Colon (tissue), 2 donors: ENCODE results near the gene SSR2.
"Not testable (repeated sequence)": the region's sequence is repeated elsewhere in the genome, so short reads cannot be mapped to it uniquely, and the experiment has no call there.

Experiments
- FAIRE-seq: peaks from 2 replicates; lab custom pipeline; 2012; peaks lifted over from hg19 to GRCh38; lab: Jason Lieb, UNC
- donor health status: control.
- donor health status: control.

SSR2 gene

DNA sequence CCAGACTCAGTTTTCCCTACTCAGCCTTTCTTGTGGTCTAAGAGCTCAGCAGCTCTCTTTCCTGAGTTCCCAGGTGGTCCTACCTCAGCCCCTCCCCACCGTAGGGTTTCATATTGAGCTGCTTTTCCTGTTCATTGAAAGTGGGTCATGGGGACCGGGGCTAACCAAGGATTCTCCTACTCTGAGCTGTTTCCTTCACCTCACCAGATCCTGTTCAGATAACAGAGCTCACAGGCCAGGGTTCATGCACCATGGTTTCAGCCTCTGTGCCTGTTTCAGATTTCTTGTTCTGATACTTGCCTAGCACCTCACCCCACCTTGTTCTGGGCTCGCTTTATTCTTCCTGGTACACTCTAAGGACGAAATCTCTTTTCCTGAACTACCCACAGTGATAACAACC is 24.3 kb upstream of the SSR2 start:
- FAIRE-seq = no peak

GRCh38 chr1:156042828-156043227 is 22.1 kb upstream of the SSR2 start:
- no peak for FAIRE-seq

DNA sequence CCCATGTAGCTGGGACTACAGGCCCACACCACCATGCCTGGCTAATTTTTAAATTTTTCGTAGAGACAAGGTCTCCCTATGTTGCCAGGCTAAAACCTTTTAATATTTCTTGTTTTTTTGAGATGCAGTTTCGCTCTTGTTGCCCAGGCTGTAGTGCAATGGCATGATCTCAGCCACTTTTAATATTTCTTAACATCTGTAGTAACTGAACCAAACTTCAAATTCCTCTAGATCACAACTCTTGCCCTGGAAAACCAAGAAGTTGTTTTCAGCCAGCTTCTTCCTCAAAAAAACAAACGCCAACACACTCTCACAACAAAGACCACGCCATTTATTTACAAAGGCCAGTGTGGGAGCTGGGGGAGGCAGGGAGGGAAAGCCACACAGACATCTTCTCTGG is 14.2 kb upstream of the SSR2 start:
- FAIRE-seq = not testable (repeated sequence)

DNA sequence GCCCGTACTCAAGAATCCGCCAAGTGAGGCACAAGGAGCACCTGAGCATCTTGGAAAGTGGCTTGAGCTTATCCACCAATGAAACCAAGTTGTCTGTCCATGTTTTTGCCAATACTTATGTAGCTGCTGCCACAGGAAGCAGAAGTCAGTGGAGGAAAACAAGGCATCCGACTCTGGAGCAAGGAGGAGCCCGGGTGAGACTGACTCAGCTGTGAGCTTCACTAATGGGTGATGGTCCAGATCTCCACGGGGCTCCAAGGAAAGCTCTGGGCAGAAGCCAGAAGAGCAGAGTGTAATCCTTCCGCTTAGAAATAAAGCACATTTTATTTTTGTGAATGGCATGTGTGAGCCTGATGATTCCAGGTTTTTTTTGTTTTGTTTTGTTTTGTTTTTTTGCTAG is 12.3 kb upstream of the SSR2 start:
- FAIRE-seq = no peak

GRCh38 chr1:156026588-156026987 is 5.8 kb upstream of the SSR2 start:
- FAIRE-seq = no peak

- no peak for FAIRE-seq
Measured at GRCh38 chr1:156025876-156026275, 5.1 kb upstream of the SSR2 start.

- no peak for FAIRE-seq
Measured at GRCh38 chr1:156024801-156025200, 4.0 kb upstream of the SSR2 start.

DNA sequence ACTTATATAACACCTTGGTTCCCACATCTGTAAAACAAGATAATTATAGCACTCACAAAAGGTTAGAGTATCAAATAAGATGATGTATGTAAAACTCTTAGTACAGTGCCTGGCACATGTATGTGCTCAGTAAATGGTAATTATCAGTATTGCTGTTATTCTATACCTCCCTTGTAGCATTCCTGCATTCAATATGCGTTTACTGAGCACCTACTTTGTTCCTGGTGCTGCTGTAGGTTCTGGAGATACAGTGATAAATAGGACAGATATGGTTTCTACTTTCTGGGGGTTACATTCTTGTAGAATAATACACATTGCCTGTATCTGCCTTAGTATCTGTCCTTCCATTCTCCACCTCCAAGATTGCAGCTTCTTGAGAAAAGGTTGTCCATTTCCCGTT is 1.2 kb upstream of the SSR2 start:
- no peak for FAIRE-seq

GRCh38 chr1:156021093-156021428 is 310 bp upstream of the SSR2 start:
- no peak for FAIRE-seq

DNA sequence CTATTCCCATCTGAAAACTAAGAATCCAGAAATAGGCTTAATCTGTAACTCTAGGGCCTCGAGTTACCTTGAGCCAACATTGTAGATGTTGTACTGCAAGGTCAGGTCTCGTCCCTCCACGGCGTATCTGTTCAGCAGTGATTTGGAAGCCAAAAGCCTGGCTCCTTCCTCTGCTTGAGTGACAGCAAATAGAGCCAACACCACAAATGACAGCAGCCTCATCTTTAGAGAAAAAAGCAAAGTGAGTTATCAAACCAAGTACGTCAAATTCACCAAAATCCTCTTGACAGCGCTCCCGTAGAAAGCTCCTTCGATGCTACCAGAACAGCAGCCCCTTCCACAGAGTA is 832 bp downstream of the SSR2 start:
- no peak for FAIRE-seq

GRCh38 chr1:156014829-156015228 is 5.9 kb downstream of the SSR2 start:
- FAIRE-seq = no peak

- FAIRE-seq = no peak
Measured at GRCh38 chr1:156012051-156012817, 8.5 kb downstream of the SSR2 start.

DNA sequence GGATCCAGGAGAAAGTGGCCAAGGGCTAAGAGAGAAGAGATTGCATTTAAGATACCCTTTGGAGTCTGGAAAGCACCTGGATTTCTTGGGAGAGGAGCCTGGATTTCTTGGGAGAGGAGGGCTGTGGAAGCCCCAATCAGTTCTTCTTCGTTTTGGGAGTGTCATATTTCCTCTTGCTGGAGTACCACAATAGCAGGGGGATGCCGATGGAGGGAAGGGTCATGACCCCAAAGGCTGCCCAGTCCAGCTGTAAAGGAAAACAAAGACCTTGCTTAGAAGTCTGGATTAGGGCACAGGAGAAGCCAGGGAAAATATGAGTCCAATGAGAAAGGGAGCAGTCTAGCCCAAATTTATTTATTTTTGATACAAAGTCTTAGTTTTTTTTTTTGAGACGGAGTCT is 11.3 kb downstream of the SSR2 start:
- FAIRE-seq = no peak

DNA sequence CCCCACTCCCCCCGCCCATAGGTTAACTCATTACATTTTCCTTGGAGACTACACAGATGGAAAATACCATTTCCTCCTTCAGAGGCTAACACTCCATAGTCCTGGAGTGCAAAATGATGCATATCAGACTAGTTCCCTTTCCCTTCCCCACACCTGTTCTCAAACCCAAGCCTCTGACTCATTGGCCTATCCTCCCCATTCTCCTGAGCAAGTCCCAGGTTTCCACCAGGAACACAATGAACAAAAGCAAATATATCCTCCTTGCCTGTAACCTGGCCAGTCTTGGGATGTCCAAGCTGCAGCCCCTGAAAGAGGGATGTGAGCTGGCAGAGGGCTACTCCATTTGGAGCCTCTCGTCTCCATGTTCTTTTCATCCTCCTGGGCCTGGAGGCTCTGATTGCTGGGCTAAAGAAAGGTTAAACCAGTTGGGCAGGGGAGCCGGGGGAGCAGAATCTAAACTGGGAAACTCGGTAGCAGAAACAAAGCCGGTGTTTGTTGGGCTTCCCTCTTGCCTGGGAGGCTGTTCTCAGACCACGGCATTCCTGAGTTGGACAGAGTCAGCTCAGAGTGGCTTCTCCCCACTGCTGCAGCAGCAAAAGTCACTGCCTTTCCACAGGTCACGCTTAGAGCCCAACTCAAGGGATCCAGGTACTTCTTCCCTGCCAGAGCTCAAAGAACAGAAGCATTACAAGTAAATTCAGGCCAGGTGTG is 13.9 kb downstream of the SSR2 start:
- no peak for FAIRE-seq

GRCh38 chr1:156004843-156005584 is 15.7 kb downstream of the SSR2 start:
- no peak for FAIRE-seq

DNA sequence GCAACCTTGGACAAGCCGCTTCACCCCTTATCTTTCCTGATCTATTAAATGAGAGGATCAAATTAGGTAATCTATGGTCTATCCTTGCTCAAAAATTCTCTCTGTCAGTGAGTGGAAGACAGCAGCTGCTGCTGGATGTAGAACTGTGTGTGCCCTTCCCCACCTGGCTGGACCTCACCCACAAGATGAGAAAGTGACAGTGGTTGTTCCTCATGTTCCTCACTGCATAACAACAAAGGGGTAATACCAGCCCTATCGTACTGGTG is 16.9 kb downstream of the SSR2 start:
- no peak for FAIRE-seq

DNA sequence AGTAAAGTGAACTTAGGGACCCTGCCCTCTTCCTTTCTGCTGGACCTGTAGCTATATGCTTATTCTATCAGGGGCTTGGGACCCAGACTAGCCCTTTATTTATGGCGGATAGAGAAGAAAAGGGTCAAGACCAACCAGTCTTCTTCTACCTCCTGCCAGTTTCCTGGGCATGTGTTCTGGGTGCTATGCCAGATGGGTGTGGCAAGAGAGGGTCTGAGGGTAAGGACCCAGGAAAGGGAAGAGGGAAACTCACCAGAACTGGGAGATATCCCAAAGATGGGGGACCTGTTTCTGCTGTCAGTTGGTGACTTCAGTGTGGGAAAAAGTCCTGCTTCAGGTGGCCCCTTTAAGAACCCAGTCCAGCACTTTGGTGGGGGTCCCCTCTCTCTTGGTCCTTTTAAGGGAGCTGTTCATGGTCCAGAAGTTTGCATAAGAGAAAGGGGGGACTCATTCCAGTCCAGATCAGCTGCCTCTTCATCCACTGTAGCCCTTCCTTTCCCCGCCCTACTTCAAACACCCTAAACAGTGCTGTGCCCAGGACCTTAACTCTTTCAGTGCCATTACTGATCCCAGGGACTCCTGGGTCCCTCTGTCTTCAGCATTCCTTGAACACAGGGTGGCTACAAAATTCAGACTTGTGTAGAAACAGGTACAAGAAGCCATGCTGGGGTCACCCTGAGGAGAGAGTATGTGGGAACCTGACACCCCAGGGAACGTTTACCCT is 18.4 kb downstream of the SSR2 start:
- FAIRE-seq = no peak

DNA sequence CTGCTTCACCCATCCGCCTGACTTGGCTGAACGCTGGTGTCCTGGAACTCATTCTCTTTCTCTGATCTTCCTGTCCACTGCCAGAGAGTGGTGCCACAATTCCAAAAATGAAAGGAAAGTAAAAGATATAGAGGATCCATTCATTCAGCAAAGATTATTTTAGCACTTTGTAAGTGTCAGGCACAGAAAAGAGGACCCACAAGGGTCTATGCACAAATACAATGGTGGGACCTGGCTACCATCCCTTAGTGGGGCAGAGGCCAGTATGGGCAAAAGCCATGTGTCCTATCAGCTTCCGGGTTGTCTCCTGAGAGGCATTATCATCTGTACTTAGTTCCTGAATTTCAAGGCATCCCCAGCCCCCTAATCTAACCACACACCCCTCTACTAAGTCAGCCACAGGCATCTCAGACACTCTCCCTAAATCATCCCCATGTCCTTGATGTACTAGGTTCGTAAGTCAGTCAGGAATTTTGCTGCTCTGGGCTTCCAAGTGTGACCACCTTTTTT is 19.0 kb downstream of the SSR2 start:
- no peak for FAIRE-seq

GRCh38 chr1:156001021-156001661 is 19.6 kb downstream of the SSR2 start:
- FAIRE-seq = no peak

GRCh38 chr1:155999964-156000363 is 20.8 kb downstream of the SSR2 start:
- no peak for FAIRE-seq

GRCh38 chr1:155996166-155996565 is 24.6 kb downstream of the SSR2 start:
- no peak for FAIRE-seq

- FAIRE-seq = no peak
Measured at GRCh38 chr1:155993595-155993994, 27.2 kb downstream of the SSR2 start.
